Nephron progenitor cell (in vitro differentiated cells): ENCODE results near the gene SOX2.

Source experiments
- DNase-seq: peaks from one replicate; pipeline ENCODE4 v3.0.0; 2021
- H3K27ac Mint-ChIP-seq: 2 replicates; pipeline ENCODE4 v1.8.0; 2021; ENCODE audit warnings: mild to moderate bottlenecking, moderate library complexity, mixed read lengths
- H3K27me3 Mint-ChIP-seq: 2 replicates; pipeline ENCODE4 v1.8.0; 2021; ENCODE audit warnings: mild to moderate bottlenecking, low read depth, mixed read lengths; ENCODE audit not compliant: poor library complexity
- H3K36me3 Mint-ChIP-seq: 2 replicates; pipeline ENCODE4 v1.8.0; 2021; ENCODE audit warnings: low read depth, mixed read lengths
- H3K4me1 Mint-ChIP-seq: 2 replicates; pipeline ENCODE4 v1.8.0; 2021; ENCODE audit warnings: mixed read lengths
- H3K4me3 Mint-ChIP-seq: 2 replicates; pipeline ENCODE4 v1.8.0; 2021; ENCODE audit warnings: mild to moderate bottlenecking, moderate library complexity, mixed read lengths
- H3K9me3 Mint-ChIP-seq: 2 replicates; pipeline ENCODE4 v1.8.0; 2021; ENCODE audit warnings: mild to moderate bottlenecking, moderate library complexity, mixed read lengths
- CTCF ChIP-seq: fragments of 200-600 bp; sonication (generic); IDR thresholded peaks from 2 replicates; pipeline ENCODE4 v1.5.0; 2021; ENCODE audit warnings: antibody characterized with exemption

Gene SOX2

GRCh38 chr3:181713676-181714612, 2.2 kb downstream of the SOX2 start:
- Mint-ChIP-seq H3K4me1 (peaks cover 48% of the 10 kb centered on the region), H3K27me3 (peaks cover 67% of the 10 kb centered on the region), H3K27ac (no peak overlapping the region), H3K4me3 (no peak overlapping the region), H3K9me3 (no peaks in the 10 kb centered on the region), H3K36me3 (no peaks in the 10 kb centered on the region)
- TF ChIP-seq CTCF, result no peak
- no peak for DNase-seq

GRCh38 chr3:181715571-181716340, 4.0 kb downstream of the SOX2 start:
- no peak for DNase-seq
- Mint-ChIP-seq H3K4me3 (no peak overlapping the region), H3K27ac (no peak overlapping the region), H3K36me3 (no peaks in the 10 kb centered on the region), H3K27me3 (peaks cover 83% of the 10 kb centered on the region), H3K9me3 (no peaks in the 10 kb centered on the region), H3K4me1 (peaks cover 38% of the 10 kb centered on the region)
- no peak for TF ChIP-seq CTCF

GRCh38 chr3:181716966-181717365, 5.2 kb downstream of the SOX2 start:
- Mint-ChIP-seq H3K4me3 (no peak overlapping the region), H3K4me1 (peaks cover 48% of the 10 kb centered on the region), H3K36me3 (no peaks in the 10 kb centered on the region), H3K27me3 (peaks cover 95% of the 10 kb centered on the region), H3K9me3 (no peaks in the 10 kb centered on the region), H3K27ac (no peak overlapping the region)
- no peak for TF ChIP-seq CTCF
- DNase-seq, result no peak

- peaks cover 55% of the 10 kb centered on the region for H3K4me1 Mint-ChIP-seq
- H3K36me3 Mint-ChIP-seq, result no peaks in the 10 kb centered on the region
- H3K4me3 Mint-ChIP-seq, result no peak overlapping the region
- no peaks in the 10 kb centered on the region for H3K9me3 Mint-ChIP-seq
- no peak overlapping the region for H3K27ac Mint-ChIP-seq
- no peak for TF ChIP-seq CTCF
- peaks cover 97% of the 10 kb centered on the region for H3K27me3 Mint-ChIP-seq
- no peak for DNase-seq
These were observed 5.9 kb downstream of the SOX2 start for GRCh38 chr3:181717549-181718171.

- Mint-ChIP-seq H3K9me3 (peaks cover 2% of the 10 kb centered on the region), H3K27ac (no peak overlapping the region), H3K4me1 (peaks cover 55% of the 10 kb centered on the region), H3K27me3 (peaks cover 97% of the 10 kb centered on the region), H3K4me3 (no peak overlapping the region), H3K36me3 (peaks cover 2% of the 10 kb centered on the region)
- TF ChIP-seq CTCF, result no peak
- DNase-seq, result no peak
These were observed 6.6 kb downstream of the SOX2 start for GRCh38 chr3:181718369-181718768.
